C4-2B (cell line): ENCODE measurements around the gene ACAD10.
"Not testable (repeated sequence)": the region's sequence is repeated elsewhere in the genome, so short reads cannot be mapped to it uniquely, and the experiment has no call there.

Experiments used
- H3K27ac ChIP-seq: fragments of 450-650 bp; 2 replicates; pipeline ENCODE4 v1.5.1; 2017
- ZFX ChIP-seq: fragments of 450-650 bp; IDR thresholded peaks from 2 replicates; pipeline ENCODE4 v1.6.1; 2017
- TF ChIP-seq, protein P1 (sequence below): fragments of 450-650 bp; conservative IDR thresholded peaks from 2 replicates; pipeline ENCODE4 v1.5.1; 2017; ENCODE audit warnings: mild to moderate bottlenecking

The ACAD10 gene

GRCh38 chr12:111761706-111762105 lies 75.9 kb downstream of the ACAD10 start:
- TF ChIP-seq, protein P1, sequence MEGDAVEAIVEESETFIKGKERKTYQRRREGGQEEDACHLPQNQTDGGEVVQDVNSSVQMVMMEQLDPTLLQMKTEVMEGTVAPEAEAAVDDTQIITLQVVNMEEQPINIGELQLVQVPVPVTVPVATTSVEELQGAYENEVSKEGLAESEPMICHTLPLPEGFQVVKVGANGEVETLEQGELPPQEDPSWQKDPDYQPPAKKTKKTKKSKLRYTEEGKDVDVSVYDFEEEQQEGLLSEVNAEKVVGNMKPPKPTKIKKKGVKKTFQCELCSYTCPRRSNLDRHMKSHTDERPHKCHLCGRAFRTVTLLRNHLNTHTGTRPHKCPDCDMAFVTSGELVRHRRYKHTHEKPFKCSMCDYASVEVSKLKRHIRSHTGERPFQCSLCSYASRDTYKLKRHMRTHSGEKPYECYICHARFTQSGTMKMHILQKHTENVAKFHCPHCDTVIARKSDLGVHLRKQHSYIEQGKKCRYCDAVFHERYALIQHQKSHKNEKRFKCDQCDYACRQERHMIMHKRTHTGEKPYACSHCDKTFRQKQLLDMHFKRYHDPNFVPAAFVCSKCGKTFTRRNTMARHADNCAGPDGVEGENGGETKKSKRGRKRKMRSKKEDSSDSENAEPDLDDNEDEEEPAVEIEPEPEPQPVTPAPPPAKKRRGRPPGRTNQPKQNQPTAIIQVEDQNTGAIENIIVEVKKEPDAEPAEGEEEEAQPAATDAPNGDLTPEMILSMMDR, result no peak
- TF ChIP-seq ZFX, result no peak
- H3K27ac ChIP-seq, result no peak overlapping the region

GRCh38 chr12:111763552-111763951 lies 77.7 kb downstream of the ACAD10 start:
- not testable (repeated sequence) for H3K27ac ChIP-seq

GRCh38 chr12:111764120-111764821 lies 78.4 kb downstream of the ACAD10 start:
- TF ChIP-seq ZFX, result no peak
- TF ChIP-seq, protein P1, result no peak
- H3K27ac ChIP-seq, result no peak overlapping the region

DNA sequence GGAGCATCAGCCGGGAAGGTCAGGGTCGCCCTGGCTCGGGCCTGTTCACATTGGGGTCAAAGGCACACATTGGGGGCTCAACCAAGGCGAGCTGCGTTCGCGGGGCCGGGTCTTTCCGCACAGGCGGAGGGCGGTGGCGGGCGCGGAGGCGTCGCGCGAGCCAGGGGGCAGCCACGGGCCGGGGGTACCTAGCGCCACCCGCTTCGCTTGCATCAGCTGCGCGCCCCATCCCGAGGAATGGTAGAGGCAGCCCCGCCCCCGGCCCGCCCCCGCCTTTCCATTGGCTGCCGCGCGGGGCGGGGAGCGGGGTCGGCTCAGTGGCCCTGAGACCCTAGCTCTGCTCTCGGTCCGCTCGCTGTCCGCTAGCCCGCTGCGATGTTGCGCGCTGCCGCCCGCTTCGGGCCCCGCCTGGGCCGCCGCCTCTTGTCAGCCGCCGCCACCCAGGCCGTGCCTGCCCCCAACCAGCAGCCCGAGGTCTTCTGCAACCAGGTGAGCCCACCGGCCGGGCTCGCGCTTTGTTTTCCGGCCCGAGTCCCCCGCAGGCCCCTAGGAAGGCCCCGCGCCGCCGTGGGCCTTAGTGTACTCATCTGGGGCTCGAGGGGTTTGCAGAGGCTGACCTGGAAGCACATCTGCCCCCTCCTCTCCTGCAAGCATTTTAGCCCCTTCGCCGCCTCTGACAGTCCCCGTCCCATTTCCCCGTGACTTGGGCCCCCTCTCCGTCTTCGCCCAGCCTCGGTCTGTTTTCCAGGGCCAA lies 80.9 kb downstream of the ACAD10 start, which contains the start of gene ALDH2:
Gene ALDH2, plus strand, starts transcription at position 326 of the 754 bp plus-strand sequence. Its CDS starts 50 bp downstream, at position 376.
- H3K27ac ChIP-seq, result peak within 1 kb of the TSS; percentile 60
- TF ChIP-seq, protein P1, result no peak
- 0 out of 2 replicates have a peak, but pooled peaks have one; percentile 30 for TF ChIP-seq ZFX

GRCh38 chr12:111767362-111768158 lies 81.7 kb downstream of the ACAD10 start:
- no peak for TF ChIP-seq ZFX
- TF ChIP-seq, protein P1, result no peak
- peak overlapping the region; percentile 60 for H3K27ac ChIP-seq

- TF ChIP-seq ZFX, result no peak
- TF ChIP-seq, protein P1, result no peak
- no peak overlapping the region for H3K27ac ChIP-seq
Measured at GRCh38 chr12:111768159-111768895, 82.5 kb downstream of the ACAD10 start.

DNA sequence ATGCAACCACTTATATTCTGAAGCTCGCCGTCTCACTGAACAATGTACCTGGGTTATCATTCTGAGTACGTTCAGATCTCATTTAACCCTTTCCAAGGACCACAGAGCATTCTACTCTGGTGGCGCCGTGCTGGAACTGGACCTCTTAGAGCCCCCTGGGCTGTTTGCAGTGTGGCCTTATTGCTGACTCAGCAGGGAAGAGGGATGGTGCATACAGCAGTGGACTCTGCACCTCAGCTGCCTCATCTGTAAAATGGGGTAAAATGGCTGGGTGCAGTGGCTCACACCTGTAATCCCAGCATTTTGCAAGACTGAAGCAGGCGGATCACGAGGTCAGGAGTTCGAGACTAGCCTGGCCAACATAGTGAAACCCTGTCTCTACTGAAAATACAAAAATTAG lies 83.7 kb downstream of the ACAD10 start:
- H3K27ac ChIP-seq, result no peak overlapping the region
- TF ChIP-seq ZFX, result no peak
- TF ChIP-seq, protein P1, result no peak
